HFF-Myc (cell line): ENCODE data around the gene NOPCHAP1.
A peak's percentile ranks its signal among the peaks of the same experiment; 100 is the strongest.

Experiments
- DNase-seq: peaks from one replicate; pipeline ENCODE4 v3.0.0-alpha.2; 2011; ENCODE audit warnings: low read depth; ENCODE audit errors: extremely low read depth
- H3K4me3 ChIP-seq: replicated peaks from 2 replicates; pipeline ENCODE4 v1.5.1; 2011; ENCODE audit warnings: low read depth, mild to moderate bottlenecking, control low read depth, low read length
- TF ChIP-seq, protein P1 (sequence below): IDR thresholded peaks from 2 replicates; pipeline ENCODE4 v1.5.1; 2012; ENCODE audit warnings: mild to moderate bottlenecking, low read depth, low read length, control low read depth; ENCODE audit errors: missing control alignments

NOPCHAP1 gene

DNA sequence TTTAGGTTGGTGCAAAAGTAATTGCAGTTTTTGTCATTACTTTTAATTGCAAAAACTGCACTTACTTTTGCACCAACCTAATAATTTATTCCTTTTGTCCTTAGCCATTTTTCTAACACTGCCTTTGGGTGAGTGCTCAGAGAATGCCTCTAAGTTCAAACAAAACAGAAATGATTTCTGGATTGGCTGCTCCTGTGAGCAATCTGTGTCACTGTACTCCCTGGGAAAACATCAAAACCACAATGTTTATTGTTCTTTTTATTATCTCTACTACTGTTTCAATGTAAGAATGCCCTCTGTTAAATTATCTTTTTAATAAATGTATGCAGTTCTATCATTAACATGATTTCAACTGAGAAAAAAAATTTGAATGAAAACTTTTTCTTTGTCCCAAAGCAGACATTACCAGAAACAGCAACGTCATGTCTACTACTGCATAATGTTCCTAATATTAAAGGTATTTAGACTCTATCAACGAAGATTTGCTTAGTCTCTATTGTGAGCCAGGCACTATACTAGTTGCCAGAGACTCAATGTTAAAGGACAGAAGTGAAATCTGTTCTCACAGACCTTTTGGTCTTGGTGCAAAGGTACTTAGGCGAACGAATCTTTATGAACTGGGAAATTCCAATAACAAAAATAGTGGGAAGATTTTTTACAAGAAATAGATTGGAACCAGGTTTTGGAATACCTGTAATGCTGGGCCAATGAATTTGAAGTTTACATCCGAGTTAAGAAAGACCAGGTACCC lies 34.2 kb upstream of the NOPCHAP1 start:
- TF ChIP-seq, protein P1, sequence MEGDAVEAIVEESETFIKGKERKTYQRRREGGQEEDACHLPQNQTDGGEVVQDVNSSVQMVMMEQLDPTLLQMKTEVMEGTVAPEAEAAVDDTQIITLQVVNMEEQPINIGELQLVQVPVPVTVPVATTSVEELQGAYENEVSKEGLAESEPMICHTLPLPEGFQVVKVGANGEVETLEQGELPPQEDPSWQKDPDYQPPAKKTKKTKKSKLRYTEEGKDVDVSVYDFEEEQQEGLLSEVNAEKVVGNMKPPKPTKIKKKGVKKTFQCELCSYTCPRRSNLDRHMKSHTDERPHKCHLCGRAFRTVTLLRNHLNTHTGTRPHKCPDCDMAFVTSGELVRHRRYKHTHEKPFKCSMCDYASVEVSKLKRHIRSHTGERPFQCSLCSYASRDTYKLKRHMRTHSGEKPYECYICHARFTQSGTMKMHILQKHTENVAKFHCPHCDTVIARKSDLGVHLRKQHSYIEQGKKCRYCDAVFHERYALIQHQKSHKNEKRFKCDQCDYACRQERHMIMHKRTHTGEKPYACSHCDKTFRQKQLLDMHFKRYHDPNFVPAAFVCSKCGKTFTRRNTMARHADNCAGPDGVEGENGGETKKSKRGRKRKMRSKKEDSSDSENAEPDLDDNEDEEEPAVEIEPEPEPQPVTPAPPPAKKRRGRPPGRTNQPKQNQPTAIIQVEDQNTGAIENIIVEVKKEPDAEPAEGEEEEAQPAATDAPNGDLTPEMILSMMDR, result no peak
- no peak for DNase-seq
- H3K4me3 ChIP-seq, result no peak overlapping the region

DNA sequence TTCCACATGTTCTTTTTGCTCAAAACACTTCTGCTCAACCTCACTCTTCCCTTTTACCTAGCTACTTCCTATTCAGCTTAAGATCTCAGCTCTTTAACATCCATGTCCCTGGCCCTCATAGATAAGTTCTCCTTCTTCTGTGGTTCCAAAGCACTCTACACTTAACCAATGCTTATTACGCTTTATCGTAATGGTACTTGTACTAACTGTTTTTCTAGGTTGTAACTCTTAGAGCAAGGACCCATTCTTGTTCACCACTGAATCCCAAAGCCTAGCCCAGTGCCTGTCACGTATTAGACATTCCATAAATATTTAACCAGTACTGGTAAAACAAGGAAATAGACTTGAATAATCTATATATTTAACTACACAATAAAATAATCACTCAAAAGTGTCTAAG lies 33.3 kb upstream of the NOPCHAP1 start:
- TF ChIP-seq, protein P1, result no peak

DNA sequence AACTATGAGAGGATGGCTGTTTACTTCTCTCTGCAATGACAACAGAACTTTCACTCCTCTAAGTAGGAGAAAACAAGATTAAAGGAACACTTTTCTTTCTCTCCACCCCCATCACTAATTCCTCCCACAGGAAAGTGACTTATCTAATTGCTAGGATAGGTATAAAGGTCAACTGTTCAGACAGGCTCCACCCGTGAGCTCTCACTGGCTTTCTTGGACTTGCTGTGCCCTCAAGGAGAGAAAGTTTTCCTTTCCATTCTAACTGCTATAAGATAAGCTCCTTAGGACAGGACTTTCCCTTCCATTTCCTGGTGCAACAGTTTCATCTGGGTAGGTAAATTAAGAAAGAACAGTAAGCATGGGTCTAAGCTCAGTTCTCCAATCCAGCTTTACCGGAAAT lies 32.8 kb upstream of the NOPCHAP1 start:
- no peak overlapping the region for H3K4me3 ChIP-seq
- TF ChIP-seq, protein P1, result no peak
- DNase-seq, result no peak

More for the DNA sequence above, 33.3 kb upstream of the NOPCHAP1 start:
- no peak overlapping the region for H3K4me3 ChIP-seq
- no peak for DNase-seq

DNA sequence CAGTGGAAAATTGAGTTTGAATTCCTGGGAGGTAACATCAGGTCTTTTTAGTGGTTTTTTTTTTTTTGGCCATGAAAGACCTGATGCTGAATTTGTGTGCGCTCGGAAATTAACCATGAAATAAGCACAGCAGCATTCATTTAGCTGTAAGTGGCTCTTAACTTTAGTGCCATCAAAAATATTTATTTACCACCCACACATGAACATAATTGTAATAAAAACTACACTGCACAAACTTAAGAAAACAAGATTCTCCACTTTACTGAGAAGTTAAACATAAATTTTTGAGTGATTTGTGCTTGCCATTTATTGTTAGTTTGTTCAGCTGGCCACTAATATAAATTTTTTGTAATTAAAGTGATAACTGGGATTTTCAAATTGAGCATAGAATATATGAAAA lies 30.4 kb upstream of the NOPCHAP1 start:
- no peak for DNase-seq
- TF ChIP-seq, protein P1, result no peak
- no peak overlapping the region for H3K4me3 ChIP-seq

DNA sequence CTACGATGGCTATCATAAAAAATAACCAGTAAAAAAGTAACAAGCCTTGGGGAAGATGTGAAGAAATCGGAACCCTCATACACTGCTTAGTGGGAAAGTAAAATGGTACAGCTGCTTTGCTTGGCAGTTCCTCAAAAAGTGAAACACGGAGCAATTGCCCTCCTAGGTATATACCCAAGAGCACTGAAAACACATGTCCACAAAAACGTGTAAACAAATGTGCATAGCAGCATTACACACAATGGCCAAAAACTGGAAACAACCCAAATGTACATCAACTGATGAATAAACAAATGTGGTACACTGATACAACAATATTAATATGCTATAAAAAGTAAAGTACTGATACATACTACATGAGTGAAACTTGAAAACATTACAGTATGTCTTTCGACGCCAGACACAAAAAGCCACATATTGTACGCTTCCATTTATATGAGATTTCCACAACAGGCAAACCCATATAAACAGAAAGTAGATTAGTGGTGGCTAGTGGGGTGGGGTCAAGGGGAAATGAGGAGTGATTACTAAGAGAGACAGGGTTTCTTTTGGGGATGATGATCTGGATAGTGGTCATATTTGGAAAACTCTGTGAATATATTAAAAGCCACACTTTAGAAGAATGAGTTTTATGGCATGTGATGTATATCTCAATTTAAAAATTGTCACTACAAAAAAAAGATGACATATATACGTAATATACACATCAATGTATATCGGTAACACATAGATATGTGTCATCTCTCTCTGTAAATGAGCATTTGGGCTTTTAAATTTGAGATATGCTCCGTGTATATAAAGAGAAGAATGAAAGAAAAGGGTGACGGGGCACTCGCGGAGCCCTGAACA lies 29.0 kb upstream of the NOPCHAP1 start:
- TF ChIP-seq, protein P1, result no peak
- DNase-seq, result no peak
- peak overlapping the region; percentile 62 for H3K4me3 ChIP-seq

DNA sequence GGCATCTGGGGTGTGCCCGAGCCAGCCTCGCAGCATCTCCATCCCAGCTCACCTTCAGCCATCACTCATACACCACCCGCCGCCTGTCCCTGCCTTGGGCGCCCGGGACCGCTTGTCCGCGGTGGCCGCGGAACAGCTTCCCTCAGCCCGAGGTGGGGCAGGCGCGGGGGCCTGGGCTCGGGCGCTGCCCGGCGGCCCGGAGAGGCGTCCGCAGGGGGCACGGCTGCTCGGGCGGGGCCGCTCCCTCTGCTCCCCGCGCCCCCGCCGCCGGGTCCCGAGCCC lies 28.5 kb upstream of the NOPCHAP1 start:
- TF ChIP-seq, protein P1, result no peak
- H3K4me3 ChIP-seq, result peak overlapping the region; percentile 62
- DNase-seq, result no peak
